Cardiac muscle cell (in vitro differentiated cells and primary cell): ENCODE data around the gene PHF21B. TPM values are rescaled to one million over a fixed set of nuclear protein-coding genes. Genes with fewer than 3 reads are reported as not detected.

Source experiments
- DNase-seq, 2 donors: peaks; one replicate each; pipeline versions ENCODE4 v3.0.0 to v3.0.0-alpha.2; 2010 to 2017; ENCODE audit warnings: low read depth in 1 of 2, low spot score in 1 of 2
- H3K27ac ChIP-seq: fragments of 200-600 bp; sonication (generic); 2 replicates; pipeline ENCODE4 v1.5.1; 2016
- H3K27me3 ChIP-seq: fragments of 200-600 bp; sonication (generic); 2 replicates; pipeline ENCODE4 v1.6.0; 2016; ENCODE audit warnings: control low read depth
- H3K36me3 ChIP-seq: fragments of 200-600 bp; sonication (generic); 2 replicates; pipeline ENCODE4 v1.5.1; 2016; ENCODE audit warnings: control low read depth
- H3K4me1 ChIP-seq: fragments of 200-600 bp; sonication (generic); 2 replicates; pipeline ENCODE4 v1.8.1; 2017; ENCODE audit warnings: low read depth, mild to moderate bottlenecking, mixed run types
- H3K4me3 ChIP-seq: fragments of 200-600 bp; sonication (generic); 2 replicates; pipeline ENCODE4 v1.5.1; 2016; ENCODE audit warnings: mild to moderate bottlenecking
- H3K9me3 ChIP-seq: fragments of 200-600 bp; sonication (generic); 2 replicates; pipeline ENCODE4 v1.5.1; 2017; ENCODE audit warnings: low read depth, mild to moderate bottlenecking, control low read depth
- CTCF ChIP-seq: IDR thresholded peaks from 2 replicates; pipeline ENCODE4 v1.5.1; 2012; ENCODE audit warnings: low read depth, mild to moderate bottlenecking, low read length
- polyA plus RNA-seq: library from polyadenylated mRNA; unstranded; fragments of >200 nt; fragmentation: Nextera tagmentation; extraction: Ambion mirVana; gene quantifications from 2 replicates; pipeline ENCODE4 v1.2.1, GENCODE V29; 2016
- total RNA-seq: library from RNA; depleted of rRNA; stranded (reverse); fragments of >200 nt; gene quantifications from 2 replicates; pipeline ENCODE4 v1.2.3, GENCODE V29; 2016

The PHF21B gene
- total and polyA plus RNA-seq, 2 experiments from 2014 or later: 3.0 to 7.2 TPM

GRCh38 chr22:44930711-44931035 is 79.1 kb downstream of the PHF21B start:
- TF ChIP-seq CTCF: no peak
- Histone ChIP-seq H3K27me3 (no peaks in the 10 kb centered on the region), H3K27ac (no peak overlapping the region), H3K4me3 (no peak overlapping the region), H3K36me3 (no peaks in the 10 kb centered on the region), H3K9me3 (no peaks in the 10 kb centered on the region), H3K4me1 (no peaks in the 10 kb centered on the region)
- no peak for DNase-seq

GRCh38 chr22:44930016-44930710 is 79.6 kb downstream of the PHF21B start:
- Histone ChIP-seq H3K36me3 (no peaks in the 10 kb centered on the region), H3K27ac (no peak overlapping the region), H3K27me3 (no peaks in the 10 kb centered on the region), H3K4me3 (no peak overlapping the region), H3K9me3 (no peaks in the 10 kb centered on the region), H3K4me1 (no peaks in the 10 kb centered on the region)
- DNase-seq: no peak
- no peak for TF ChIP-seq CTCF

GRCh38 chr22:44929359-44930015 is 80.3 kb downstream of the PHF21B start:
- no peaks in the 10 kb centered on the region for H3K27me3 ChIP-seq
- H3K4me3 ChIP-seq: no peak overlapping the region
- no peak overlapping the region for H3K27ac ChIP-seq
- no peak for DNase-seq
- no peaks in the 10 kb centered on the region for H3K4me1 ChIP-seq
- no peak for TF ChIP-seq CTCF
- H3K9me3 ChIP-seq: no peaks in the 10 kb centered on the region
- no peaks in the 10 kb centered on the region for H3K36me3 ChIP-seq

GRCh38 chr22:44928711-44929358 is 81.0 kb downstream of the PHF21B start:
- no peak for TF ChIP-seq CTCF
- Histone ChIP-seq H3K9me3 (no peaks in the 10 kb centered on the region), H3K27me3 (no peaks in the 10 kb centered on the region), H3K36me3 (no peaks in the 10 kb centered on the region), H3K27ac (no peak overlapping the region), H3K4me1 (no peaks in the 10 kb centered on the region), H3K4me3 (no peak overlapping the region)
- no peak for DNase-seq

- no peak for DNase-seq
- H3K27me3 ChIP-seq: no peaks in the 10 kb centered on the region
- H3K27ac ChIP-seq: no peak overlapping the region
- H3K4me3 ChIP-seq: no peak overlapping the region
- no peaks in the 10 kb centered on the region for H3K4me1 ChIP-seq
- TF ChIP-seq CTCF: no peak
- no peaks in the 10 kb centered on the region for H3K36me3 ChIP-seq
- no peaks in the 10 kb centered on the region for H3K9me3 ChIP-seq
Observed at GRCh38 chr22:44928136-44928463, 81.7 kb downstream of the PHF21B start.
